Measurements from ENCODE around the gene INTS2. TPM values are rescaled to one million over a fixed set of nuclear protein-coding genes. Genes with fewer than 3 reads are reported as not detected.

INTS2 gene
- polyA plus RNA-seq, 1 donor from 2014 or later: 23.7 TPM

DNA sequence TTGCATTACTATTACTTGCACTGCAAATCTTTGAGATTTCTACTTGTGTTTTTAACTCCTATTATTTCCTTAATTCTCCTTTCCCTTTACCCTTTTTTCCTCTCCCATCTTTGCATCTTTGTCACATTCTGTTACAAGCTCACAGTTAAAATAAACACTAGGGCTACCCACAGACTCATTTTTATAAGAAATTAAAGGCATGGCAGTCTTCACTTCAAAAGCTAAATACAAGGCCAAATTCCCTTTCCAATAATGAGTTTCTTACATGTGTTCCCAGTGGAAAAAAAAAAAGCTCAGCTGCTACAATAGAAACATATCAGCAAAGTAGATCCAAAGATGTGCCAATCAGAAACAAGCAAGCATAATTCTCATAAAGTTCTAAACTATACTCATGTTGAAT, 60.7 kb downstream of the INTS2 start:
- no peak overlapping the region for H3K4me3 ChIP-seq (ENCODE audit: low read length)
- no peak overlapping the region for H2AFZ ChIP-seq (ENCODE audit: low read depth, low read length)
- H3K9me2 ChIP-seq (ENCODE audit: insufficient read depth, low read length): no peaks in the 10 kb centered on the region
- peaks cover 5% of the 10 kb centered on the region for H3K36me3 ChIP-seq (ENCODE audit: insufficient read depth, low read length)
- H3K27ac ChIP-seq (ENCODE audit: low read length): no peak overlapping the region
- TF ChIP-seq RAD21 (conservative IDR thresholded peaks at IDR 0.05) (no peak), SMC3 (conservative IDR thresholded peaks at IDR 0.05; ENCODE audit: poor library complexity) (no peak), MXI1 (conservative IDR thresholded peaks at IDR 0.05; ENCODE audit: poor library complexity, severe bottlenecking) (no peak), EZH2 (IDR thresholded peaks at IDR 0.05; ENCODE audit: borderline replicate concordance, insufficient read depth, low read length, poor library complexity, severe bottlenecking) (no peak), EP300 (conservative IDR thresholded peaks at IDR 0.05; ENCODE audit: poor library complexity, severe bottlenecking) (no peak), POLR2AphosphoS5 (IDR thresholded peaks at IDR 0.05) (no peak), TAF1 (IDR thresholded peaks at IDR 0.05; ENCODE audit: low read depth) (no peak)
- TF ChIP-seq, protein P1, sequence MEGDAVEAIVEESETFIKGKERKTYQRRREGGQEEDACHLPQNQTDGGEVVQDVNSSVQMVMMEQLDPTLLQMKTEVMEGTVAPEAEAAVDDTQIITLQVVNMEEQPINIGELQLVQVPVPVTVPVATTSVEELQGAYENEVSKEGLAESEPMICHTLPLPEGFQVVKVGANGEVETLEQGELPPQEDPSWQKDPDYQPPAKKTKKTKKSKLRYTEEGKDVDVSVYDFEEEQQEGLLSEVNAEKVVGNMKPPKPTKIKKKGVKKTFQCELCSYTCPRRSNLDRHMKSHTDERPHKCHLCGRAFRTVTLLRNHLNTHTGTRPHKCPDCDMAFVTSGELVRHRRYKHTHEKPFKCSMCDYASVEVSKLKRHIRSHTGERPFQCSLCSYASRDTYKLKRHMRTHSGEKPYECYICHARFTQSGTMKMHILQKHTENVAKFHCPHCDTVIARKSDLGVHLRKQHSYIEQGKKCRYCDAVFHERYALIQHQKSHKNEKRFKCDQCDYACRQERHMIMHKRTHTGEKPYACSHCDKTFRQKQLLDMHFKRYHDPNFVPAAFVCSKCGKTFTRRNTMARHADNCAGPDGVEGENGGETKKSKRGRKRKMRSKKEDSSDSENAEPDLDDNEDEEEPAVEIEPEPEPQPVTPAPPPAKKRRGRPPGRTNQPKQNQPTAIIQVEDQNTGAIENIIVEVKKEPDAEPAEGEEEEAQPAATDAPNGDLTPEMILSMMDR (IDR thresholded peaks at IDR 0.05; ENCODE audit: poor library complexity, severe bottlenecking): no peak
- TF ChIP-seq, protein P2, sequence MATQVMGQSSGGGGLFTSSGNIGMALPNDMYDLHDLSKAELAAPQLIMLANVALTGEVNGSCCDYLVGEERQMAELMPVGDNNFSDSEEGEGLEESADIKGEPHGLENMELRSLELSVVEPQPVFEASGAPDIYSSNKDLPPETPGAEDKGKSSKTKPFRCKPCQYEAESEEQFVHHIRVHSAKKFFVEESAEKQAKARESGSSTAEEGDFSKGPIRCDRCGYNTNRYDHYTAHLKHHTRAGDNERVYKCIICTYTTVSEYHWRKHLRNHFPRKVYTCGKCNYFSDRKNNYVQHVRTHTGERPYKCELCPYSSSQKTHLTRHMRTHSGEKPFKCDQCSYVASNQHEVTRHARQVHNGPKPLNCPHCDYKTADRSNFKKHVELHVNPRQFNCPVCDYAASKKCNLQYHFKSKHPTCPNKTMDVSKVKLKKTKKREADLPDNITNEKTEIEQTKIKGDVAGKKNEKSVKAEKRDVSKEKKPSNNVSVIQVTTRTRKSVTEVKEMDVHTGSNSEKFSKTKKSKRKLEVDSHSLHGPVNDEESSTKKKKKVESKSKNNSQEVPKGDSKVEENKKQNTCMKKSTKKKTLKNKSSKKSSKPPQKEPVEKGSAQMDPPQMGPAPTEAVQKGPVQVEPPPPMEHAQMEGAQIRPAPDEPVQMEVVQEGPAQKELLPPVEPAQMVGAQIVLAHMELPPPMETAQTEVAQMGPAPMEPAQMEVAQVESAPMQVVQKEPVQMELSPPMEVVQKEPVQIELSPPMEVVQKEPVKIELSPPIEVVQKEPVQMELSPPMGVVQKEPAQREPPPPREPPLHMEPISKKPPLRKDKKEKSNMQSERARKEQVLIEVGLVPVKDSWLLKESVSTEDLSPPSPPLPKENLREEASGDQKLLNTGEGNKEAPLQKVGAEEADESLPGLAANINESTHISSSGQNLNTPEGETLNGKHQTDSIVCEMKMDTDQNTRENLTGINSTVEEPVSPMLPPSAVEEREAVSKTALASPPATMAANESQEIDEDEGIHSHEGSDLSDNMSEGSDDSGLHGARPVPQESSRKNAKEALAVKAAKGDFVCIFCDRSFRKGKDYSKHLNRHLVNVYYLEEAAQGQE (IDR thresholded peaks at IDR 0.05; ENCODE audit: borderline replicate concordance): no peak
- no peak overlapping the region for H3K4me2 ChIP-seq (ENCODE audit: low read length)
- H3K9me3 ChIP-seq (ENCODE audit: low read length): no peaks in the 10 kb centered on the region
- H3F3A ChIP-seq (ENCODE audit: insufficient read depth, low read length, poor library complexity, severe bottlenecking): no peaks in the 10 kb centered on the region
- no peaks in the 10 kb centered on the region for H3K79me2 ChIP-seq (replicated peaks; ENCODE audit: insufficient read depth, low read length)
- no peaks in the 10 kb centered on the region for H3K27me3 ChIP-seq (ENCODE audit: insufficient read depth, low read depth, low read length)
- H3K9ac ChIP-seq (ENCODE audit: low read length): no peak overlapping the region
- H4K20me1 ChIP-seq (ENCODE audit: insufficient read depth): no peaks in the 10 kb centered on the region

DNA sequence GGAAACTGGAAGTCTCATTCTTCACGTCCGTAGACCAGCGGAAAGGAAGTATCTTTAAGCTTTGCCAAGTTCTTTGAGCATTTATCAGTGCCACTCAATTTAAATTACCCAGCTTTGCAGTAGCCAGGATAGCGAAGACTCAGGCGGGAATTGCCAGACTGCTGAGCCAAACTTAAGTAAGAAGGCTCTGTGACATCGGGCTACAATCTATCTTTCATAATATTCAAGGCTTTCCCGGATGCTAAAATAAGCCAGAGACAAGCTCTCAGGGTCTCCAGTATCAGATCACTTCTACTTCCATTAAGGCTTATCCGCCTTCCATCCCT, 64.0 kb downstream of the INTS2 start:
- Histone ChIP-seq H3K9me3 (ENCODE audit: low read length) (no peaks in the 10 kb centered on the region), H4K20me1 (ENCODE audit: insufficient read depth) (no peaks in the 10 kb centered on the region), H3F3A (ENCODE audit: insufficient read depth, low read length, poor library complexity, severe bottlenecking) (no peaks in the 10 kb centered on the region), H3K27me3 (ENCODE audit: insufficient read depth, low read depth, low read length) (no peaks in the 10 kb centered on the region), H3K9me2 (ENCODE audit: insufficient read depth, low read length) (no peaks in the 10 kb centered on the region), H3K4me2 (ENCODE audit: low read length) (peak overlapping the region; percentile 69), H3K79me2 (replicated peaks; ENCODE audit: insufficient read depth, low read length) (no peaks in the 10 kb centered on the region), H2AFZ (ENCODE audit: low read depth, low read length) (peak overlapping the region; percentile 35), H3K9ac (ENCODE audit: low read length) (peak overlapping the region; percentile 11), H3K27ac (ENCODE audit: low read length) (no peak overlapping the region), H3K4me3 (ENCODE audit: low read length) (peak overlapping the region; percentile 76), H3K36me3 (ENCODE audit: insufficient read depth, low read length) (peaks cover 5% of the 10 kb centered on the region)
- TF ChIP-seq, protein P1 (IDR thresholded peaks at IDR 0.05; ENCODE audit: poor library complexity, severe bottlenecking): no peak
- no peak for TF ChIP-seq MXI1 (conservative IDR thresholded peaks at IDR 0.05; ENCODE audit: poor library complexity, severe bottlenecking)
- no peak for TF ChIP-seq RAD21 (conservative IDR thresholded peaks at IDR 0.05)
- no peak for TF ChIP-seq TAF1 (IDR thresholded peaks at IDR 0.05; ENCODE audit: low read depth)
- TF ChIP-seq POLR2AphosphoS5 (IDR thresholded peaks at IDR 0.05): no peak
- TF ChIP-seq, protein P2 (IDR thresholded peaks at IDR 0.05; ENCODE audit: borderline replicate concordance): no peak
- no peak for TF ChIP-seq EP300 (conservative IDR thresholded peaks at IDR 0.05; ENCODE audit: poor library complexity, severe bottlenecking)
- TF ChIP-seq EZH2 (IDR thresholded peaks at IDR 0.05; ENCODE audit: borderline replicate concordance, insufficient read depth, low read length, poor library complexity, severe bottlenecking): no peak
- TF ChIP-seq SMC3 (conservative IDR thresholded peaks at IDR 0.05; ENCODE audit: poor library complexity): no peak
